SK-N-SH treated with all-trans-retinoic acid at 6 μM for 48 hours (cell line): Measurements from ENCODE around the gene MXD4.

Source experiments
- ESRRG ChIP-seq: fragments of 250-450 bp; sonication (Bioruptor Pico); IDR thresholded peaks from 2 replicates; pipeline ENCODE4 v1.6.1; 2021; ENCODE audit warnings: mild to moderate bottlenecking
- SNAI2 ChIP-seq: fragments of 250-450 bp; sonication (Bioruptor Pico); IDR thresholded peaks from 2 replicates; pipeline ENCODE4 v1.5.0; 2020; ENCODE audit warnings: mild to moderate bottlenecking, moderate library complexity
- ZFP3 ChIP-seq: fragments of 250-450 bp; sonication (Bioruptor Pico); IDR thresholded peaks from 2 replicates; pipeline ENCODE4 v1.5.0; 2020; ENCODE audit warnings: mild to moderate bottlenecking, moderate library complexity
- ZFP30 ChIP-seq: fragments of 450-650 bp; formaldehyde crosslinking; IDR thresholded peaks from 2 replicates; pipeline ENCODE4 v1.5.0; 2022; ENCODE audit warnings: mild to moderate bottlenecking, moderate library complexity
- TF ChIP-seq, protein P1 (sequence below): fragments of 250-450 bp; sonication (Bioruptor Pico); IDR thresholded peaks from 2 replicates; pipeline ENCODE4 v1.8.0; 2020; ENCODE audit warnings: mild to moderate bottlenecking, moderate library complexity, borderline replicate concordance

DNA sequence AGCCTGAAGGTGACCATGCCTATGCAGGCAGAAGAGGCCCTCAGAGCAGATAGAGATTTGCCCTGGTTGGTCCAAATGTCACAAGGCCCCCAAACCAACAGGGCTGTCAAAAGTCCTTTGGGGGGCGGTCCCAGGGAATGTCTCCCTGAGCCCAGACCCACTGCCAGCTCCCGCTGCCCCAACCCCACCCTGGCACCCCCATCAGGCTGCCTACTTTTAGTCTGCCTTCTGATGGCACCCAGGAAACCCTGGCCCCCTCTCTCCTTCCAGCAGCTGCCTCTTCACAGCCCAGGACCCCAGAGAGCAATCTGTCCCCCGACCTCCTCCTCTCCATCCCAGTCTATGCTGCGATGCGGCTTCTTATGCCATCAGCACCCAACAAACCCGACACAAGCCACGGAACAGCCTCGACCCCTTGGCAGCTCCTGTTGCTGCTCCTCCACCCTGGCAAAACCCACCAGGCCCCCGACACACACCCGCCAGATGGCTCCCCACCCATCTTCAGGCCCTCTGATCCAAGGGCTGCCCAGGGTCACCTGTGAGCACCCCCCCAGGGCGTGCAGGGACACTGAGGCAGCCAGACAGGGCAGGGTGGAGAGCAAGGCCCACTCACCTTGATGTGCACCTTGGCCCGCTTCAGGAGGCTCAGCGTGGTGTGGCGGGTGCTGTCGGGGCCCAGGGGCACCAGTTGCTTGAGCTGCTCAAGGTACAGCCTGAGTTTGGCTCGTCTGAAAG is 9.9 kb downstream of the MXD4 start:
- TF ChIP-seq, protein P1, sequence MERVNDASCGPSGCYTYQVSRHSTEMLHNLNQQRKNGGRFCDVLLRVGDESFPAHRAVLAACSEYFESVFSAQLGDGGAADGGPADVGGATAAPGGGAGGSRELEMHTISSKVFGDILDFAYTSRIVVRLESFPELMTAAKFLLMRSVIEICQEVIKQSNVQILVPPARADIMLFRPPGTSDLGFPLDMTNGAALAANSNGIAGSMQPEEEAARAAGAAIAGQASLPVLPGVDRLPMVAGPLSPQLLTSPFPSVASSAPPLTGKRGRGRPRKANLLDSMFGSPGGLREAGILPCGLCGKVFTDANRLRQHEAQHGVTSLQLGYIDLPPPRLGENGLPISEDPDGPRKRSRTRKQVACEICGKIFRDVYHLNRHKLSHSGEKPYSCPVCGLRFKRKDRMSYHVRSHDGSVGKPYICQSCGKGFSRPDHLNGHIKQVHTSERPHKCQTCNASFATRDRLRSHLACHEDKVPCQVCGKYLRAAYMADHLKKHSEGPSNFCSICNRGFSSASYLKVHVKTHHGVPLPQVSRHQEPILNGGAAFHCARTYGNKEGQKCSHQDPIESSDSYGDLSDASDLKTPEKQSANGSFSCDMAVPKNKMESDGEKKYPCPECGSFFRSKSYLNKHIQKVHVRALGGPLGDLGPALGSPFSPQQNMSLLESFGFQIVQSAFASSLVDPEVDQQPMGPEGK (CRISPR knock-in tag), result no peak
- TF ChIP-seq ZFP3 (CRISPR knock-in tag), result no peak
- no peak for TF ChIP-seq ZFP30
- no peak for TF ChIP-seq SNAI2 (CRISPR knock-in tag)
- TF ChIP-seq ESRRG (CRISPR knock-in tag), result no peak
